GM19395 (cell line): ENCODE data around the gene PSMB10.

ENCODE experiments used
- ATAC-seq: cut with Tn5 transposase; IDR thresholded peaks from one replicate; pipeline ENCODE4 v1.9.1; 2021; ENCODE audit warnings: mild to moderate bottlenecking, moderate library complexity; ENCODE audit not compliant: unreplicated experiment

The PSMB10 gene

DNA sequence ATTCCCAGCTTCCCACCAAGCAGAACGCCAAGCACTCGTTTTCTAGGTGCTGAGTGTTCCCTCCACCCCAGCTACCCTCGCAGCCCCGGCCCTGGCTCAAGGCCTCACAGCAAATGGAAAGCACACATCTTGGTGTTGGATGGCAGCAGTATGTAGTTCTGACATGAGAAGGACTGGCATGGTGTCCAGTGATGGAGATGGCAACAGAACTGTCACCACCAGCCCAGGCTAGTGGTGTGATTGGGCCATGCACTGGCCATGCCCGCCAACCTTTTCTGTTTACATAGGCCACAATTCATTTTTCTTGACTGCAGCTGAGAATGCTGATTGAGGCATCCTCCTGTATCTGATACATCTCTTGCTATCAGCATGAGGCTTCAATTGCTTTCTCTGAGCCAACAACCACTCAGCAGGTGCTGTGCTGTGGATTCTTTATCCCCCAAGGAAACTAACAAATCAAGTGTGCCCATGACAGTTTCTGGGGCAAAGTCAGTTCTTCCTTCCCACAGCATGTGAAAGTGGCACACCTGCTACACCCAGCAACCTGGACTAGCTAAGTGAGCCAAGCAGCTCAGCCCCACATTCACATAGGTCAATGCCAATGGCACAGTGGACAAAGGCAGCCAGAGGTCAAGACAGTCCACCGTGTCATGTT, 28.0 kb upstream of the PSMB10 start:
- ATAC-seq, result no peak

DNA sequence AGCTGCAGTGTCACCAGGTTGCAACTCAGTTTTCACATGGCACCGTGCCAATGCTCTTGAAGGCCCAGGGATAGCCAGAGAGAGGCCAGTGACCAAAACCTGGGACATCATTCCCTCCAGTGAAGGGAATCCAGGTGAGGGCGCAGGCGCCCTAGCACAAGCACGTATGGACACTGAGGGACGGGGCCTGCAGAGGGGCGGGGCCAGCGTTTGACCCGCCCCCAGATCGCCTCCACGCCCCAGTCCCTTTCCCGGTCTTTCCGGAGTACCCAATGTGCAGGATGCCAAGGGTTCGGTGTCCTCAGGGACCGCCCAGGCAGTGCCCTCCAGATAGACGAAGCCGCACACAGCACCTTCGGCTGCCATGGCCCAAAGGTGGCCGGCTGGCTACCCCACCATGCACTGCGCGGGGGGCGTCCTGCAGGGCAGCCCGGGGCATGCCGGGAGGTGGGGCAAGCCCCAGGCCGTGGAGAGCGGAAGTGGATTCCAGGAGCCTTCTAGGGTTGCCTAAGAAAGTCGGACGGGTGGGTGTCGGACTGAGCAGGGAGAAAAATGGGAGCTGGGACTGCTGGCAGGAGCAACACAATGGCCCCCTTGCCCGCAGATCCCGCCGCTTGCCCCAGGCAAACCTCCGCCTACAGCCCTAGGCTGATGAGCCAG, 27.1 kb upstream of the PSMB10 start:
- ATAC-seq, result no peak

DNA sequence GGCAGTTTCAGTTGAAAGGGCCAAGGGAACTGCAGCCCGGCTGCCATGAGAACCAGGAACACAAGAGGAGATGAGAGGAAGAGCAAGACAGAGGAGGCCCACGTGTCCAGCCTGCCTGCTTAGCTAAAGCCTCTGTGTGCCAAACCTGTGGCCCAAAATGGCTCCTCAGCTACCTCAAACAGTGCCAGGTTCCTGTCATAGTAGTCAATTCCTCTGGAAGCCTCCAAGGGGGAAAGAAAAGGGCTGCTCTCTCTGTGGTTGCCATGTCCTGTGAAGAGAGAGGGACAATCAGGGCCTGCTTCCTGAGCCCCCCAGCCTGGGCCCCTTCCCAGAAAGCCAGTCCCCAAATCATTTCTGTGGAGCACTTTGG, 26.6 kb upstream of the PSMB10 start:
- ATAC-seq, result no peak

DNA sequence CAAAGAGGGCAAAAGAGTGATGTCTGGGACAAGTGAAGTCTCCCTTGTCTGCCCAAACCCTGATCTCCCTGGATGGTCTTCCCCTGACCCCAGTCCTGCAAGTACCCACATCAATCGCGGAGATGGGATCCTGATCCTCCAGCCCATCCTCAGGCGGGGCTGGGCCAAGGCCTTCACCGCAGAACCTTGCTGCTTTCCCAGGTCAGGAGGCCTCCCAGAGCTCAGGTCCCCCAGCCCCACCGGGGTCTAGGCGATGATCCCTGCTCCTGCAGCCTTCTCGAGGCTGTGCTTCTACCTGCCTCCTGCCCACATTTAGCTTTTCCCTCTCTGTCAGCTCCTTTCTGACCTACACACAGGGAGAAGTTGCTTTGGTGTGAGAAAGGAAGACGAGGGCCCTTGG, 25.5 kb upstream of the PSMB10 start:
- no peak for ATAC-seq

DNA sequence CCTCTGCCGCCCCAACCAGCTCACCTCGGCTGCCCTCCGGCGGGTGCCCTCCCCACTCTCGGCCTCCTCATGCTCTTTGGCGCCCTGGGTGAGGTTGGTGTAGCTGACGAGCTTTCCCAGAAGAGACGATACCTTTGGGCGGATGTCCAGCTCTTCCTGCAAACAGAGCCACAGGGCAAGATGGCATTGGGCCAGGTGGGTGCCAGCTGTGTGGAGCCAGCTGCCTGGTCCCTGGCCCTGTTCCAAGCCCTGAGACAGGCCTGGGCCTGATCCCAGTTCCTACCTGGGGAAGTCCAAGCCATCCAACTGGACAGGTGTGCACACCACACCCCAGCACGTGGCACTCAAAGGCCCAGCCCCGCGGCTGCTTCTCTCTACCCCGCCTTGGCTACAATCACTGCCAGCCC, 24.9 kb upstream of the PSMB10 start:
- ATAC-seq, result no peak

DNA sequence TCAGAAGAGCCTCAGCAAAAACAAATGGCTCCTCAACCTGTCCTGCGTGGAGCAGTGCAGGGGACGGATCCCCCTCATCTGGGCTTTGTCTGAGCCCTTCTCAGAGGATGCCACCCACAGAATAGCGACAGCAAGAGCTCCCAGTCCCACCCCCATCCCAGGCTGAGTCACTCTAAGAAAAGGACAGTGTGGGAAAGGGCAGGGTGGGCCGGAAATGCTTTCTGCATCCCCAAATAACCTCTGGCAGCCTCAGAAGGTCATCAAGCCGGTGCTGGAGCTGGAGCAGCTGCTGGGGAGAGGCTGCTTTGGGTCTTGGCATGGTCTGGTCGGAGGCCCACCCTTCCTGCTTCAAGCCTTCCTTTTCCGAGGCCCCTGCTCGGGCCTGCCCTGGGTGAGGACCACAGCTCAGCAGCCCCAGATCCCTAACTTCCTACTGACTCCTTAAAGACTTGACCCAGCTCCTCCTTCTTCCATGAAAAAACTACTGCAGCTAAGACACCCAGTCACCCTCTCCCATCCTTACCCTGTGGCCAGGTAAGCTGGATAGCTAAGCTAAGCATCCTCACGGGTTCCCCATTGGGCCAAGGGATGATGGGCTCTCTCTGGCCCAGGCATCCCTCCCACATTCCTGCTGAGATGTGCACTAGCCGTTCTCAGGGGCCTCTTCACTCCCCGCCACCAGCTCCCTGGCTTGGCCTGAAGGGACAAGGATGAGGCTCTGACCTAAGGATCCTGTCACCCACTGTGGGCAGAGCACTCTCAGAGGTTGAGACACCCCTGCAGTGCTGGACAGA, 23.1 kb upstream of the PSMB10 start:
- ATAC-seq, result no peak

DNA sequence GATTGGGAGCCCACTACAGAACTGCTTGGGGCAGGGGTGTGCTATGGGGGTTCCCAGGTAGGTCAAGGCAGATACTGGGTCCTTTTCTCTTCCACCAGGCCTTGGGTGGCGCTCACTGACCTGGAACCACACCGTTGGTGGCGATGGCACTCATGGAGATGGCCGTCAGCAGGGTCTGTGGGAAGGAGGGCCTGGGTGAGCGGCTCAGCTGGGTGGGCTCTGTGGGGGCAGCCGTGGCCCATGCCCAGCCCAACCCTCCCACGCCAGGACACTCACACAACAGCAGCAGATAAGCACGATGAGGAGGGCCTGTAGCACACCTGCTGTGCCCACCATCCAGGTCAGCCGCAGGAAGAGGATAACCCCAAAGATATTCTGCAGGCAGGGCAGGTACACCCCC, 21.0 kb upstream of the PSMB10 start:
- no peak for ATAC-seq

DNA sequence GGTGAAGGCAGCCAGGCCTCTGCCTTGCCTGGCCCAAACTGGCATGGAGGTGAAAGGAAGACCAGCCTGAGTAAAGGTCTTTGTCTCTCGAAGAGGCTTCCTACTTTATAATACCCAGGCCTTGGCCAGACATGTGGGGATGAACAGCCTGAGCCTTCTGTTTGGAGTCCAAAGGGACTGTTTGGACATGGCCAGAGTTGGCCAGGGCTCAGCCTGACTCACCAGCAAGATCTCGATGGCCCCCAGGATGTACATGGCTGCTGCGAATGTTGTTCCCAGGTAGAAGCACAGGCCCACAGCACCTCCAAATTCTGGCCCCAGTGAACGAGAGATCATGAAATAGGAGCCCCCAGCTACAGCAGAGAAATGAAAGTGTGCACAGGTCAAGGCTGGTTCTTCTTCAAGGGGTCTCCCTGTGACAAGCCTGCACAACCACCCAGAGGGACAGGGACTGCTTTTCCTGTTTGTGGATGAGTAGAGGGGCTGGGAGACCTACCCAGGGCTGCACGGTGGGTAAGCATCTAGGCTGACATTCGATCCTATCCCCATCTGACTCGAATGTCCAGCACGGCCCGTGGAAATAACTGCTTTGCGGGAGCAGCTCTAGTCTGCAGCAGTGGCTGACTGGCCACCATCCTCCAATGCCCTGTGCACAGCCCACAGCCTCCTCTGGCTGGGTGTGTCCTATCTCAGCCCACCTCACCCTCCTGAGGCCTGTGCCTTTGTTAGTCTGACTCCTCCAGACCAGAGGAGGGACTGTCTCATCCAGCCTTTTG, 18.0 kb upstream of the PSMB10 start:
- no peak for ATAC-seq

DNA sequence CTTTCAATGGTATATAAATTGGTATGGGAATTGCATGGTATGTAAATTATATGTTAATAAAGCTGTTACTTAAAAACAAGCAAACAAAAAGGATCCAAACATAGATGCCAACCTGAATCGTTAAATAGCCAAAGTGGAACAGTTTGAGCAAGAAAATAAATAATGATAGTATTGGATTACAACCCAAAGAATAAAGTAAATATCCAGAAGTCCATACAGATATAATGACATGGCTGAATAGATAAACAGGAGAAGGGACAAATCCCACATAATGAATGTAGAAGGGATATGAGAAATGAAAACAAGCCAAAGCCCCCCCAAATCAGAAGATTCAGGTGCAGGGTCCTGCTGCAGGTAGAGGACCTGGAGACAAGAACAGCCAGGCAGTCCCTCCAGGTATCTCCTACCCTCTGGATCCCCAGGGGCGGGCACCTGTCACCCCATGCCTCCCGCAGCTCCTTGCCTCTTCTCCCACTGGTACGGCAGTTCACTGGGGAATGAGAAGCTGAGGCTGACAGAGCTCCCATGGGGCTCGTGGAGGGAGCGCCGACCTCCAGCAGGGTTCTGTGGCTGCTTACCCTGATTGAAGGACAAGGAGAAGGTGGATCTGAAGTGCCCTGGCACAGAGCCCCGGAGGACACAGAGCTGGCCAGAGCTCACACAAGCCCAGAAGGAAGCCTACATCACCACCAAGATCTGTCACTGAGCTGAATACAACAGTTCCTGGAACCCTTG, 17.2 kb upstream of the PSMB10 start:
- ATAC-seq, result no peak

DNA sequence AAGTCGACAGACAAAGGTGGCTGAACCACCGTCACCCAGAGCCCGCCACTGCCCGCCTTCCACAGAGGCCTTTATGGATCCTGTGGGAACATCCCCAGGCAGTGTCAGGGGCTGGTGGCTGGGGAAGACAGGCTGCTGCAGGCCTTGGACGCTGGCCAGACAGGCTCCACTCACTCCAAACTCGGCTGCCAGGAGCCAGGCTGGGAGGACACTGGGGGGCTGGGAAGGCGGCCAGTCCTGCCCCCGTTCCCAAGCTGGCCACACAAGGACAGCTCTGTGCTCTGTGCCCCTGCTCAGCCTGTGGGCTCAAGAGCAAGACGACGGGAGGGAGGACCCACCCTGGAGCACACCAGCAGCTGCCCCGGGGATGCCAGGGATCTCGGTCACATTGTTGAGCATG, 14.8 kb upstream of the PSMB10 start:
- no peak for ATAC-seq

DNA sequence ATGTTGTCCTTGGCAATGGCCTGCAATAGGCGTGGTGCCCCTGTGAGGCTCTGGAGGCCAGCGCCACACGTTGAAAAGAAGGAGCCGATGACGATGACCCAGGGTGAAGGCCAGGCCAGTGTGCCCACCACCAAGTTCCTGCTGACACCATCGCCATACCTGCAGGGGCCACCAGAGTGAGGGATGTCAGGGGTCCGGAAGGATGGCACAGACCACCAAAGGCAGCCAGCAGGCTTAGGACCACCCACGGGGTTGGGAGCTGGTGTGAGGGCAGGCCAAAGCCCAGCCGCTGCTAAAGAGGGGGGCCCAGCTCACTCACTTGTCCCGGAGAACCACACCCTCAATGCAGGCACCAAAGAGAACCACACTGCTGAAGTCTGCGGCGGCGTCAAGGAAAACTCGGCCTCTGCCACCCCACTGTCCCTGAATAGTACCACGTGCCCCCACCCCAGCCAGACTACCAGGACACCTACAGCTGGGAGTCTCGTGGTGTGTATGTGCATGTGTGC, 13.7 kb upstream of the PSMB10 start:
- no peak for ATAC-seq

DNA sequence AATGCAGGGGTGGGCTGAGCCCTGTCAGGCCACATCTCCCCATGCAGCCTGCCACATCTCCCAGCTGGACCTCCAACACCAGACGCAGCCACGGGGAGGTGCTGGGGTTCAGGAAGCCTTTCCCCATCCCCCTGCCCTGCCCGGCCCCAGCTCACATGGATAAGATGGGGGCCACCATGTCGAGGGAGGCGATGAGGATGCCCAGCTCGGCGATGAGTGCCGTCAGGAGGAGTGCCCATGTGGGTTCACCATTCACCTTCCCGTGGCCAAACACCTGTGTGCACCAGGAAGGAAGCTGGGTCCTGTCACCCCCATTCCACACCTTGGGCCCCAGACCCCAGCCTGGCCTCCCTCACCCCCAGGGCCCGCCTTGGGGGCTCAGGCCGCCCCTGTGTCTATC, 13.0 kb upstream of the PSMB10 start:
- no peak for ATAC-seq

DNA sequence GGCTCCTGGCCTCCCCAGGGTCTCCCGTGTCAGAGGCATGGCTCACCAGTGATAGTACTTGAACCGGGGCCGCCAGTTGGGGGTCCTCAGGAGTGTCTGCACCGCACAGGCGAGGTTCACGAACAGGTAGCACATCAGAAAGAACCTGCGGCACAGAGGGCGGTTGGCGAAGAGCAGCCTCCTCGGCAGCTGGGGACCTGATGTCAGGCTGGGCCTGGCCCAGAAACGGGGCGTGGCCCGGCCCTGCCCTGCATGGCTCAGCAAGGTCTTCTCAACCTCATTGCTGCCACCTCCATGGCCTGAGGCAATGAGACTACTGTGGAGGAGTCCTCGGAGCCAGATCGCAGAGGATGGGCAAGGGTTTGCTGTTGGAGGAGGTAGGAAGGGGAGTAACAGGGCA, 11.4 kb upstream of the PSMB10 start:
- ATAC-seq, result no peak

DNA sequence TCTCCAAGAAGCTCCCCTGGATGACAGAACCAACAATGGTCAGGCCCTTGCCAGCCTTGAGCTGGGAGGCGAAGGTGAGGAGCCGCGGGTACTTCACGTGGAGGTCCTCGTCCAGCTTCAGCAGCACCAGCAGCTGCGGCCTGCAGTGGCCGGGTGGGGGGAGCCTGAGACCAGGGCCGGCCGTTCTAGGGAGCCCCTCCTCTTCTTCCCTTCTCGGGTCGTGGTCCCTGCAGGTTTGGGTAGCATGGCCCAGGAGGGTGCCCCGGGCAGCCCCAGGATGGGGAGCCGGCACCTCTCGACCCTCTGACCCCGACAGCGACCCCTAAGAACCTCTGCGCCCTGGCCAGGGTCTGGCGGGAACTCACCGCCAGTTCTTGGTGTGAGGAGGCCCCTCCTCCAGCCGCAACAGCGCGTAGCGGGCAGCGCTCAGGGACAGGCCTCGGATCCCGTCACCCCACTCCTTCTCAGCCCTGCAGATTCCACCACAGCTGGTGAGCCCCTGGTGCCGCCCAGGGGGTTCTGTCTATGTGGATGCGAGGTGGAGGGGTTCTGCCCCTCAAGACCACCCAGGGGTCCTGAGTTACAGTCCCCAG, 10.4 kb upstream of the PSMB10 start:
- no peak for ATAC-seq

DNA sequence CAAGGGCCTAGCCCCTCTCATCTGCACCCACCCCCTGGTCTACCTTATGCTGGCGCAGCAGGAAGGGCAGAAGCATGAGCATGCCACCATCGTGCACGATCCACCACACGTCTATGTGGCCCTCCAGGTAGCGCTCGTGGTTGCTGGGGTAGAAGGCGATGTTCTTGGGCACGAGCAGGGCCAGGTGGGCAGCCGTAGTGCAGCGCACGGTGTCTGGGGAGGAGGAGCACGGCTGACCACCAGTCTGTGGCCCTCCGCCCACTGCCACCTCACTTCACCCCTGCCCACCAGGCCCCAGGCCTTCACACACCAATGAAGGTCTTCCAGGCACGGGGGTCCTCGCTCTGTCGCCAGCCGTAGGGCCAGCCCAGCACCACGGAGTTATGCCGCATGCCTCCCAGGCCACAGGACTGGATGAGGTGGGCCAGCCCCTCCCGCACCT, 9.5 kb upstream of the PSMB10 start:
- no peak for ATAC-seq

DNA sequence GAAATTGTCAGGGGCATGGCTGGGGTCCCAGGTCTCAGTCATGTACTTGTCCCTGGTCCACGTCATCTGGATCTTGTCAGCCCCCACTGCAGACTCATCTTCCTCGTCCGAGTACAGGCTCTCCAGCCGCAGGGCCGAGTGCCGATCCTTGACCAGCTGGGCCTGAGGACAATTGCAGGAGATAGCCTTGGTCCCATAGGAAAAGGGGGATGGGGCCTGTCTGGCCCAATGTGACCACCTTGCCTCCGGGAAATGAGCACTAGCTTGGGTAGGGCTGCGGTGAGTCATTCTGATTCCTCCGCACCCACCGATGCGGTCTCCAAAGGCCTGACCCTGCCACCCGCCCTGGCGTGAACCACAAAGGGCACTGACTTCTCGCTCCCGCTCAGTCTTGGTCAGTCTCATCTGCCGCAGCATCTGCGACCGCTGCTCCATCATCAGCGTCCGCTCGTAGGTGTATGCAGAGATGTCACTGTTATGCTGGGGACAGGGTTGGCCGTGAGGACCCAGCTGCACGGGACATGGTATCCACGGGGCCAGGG, 8.8 kb upstream of the PSMB10 start:
- ATAC-seq, result no peak

DNA sequence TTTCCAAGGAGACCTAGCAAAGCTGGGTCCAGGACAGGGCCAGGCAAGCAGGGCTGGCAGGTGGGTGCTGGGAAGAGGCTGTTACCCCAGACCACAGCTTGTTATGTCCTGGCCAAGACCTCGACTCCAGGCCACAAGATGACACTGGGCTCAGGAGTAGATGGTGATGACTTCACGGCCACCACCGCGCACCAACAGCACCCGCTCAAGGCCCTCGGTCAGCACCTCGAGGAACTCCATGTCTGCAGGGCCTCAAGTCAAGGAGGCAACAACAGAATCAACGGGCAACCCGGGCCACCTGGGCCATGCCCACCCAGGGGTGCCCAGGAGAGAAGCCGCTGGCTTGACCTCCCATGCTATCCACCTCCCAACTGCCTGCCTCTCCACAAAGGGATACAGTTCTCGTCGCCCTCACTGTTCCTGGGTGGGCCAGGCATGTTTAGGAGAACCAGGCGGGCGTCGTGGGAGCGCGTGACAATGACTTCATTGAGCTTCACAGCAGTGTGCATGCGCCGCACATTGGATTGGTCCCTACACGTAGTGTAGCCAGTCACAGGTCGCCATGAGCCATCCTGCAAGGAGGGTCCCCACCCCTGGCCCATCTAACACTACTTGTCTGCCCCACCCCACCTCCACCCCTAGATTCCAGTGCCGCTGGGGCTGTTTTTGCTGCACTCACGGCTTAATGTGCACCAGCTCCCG, 8.2 kb upstream of the PSMB10 start:
- no peak for ATAC-seq

DNA sequence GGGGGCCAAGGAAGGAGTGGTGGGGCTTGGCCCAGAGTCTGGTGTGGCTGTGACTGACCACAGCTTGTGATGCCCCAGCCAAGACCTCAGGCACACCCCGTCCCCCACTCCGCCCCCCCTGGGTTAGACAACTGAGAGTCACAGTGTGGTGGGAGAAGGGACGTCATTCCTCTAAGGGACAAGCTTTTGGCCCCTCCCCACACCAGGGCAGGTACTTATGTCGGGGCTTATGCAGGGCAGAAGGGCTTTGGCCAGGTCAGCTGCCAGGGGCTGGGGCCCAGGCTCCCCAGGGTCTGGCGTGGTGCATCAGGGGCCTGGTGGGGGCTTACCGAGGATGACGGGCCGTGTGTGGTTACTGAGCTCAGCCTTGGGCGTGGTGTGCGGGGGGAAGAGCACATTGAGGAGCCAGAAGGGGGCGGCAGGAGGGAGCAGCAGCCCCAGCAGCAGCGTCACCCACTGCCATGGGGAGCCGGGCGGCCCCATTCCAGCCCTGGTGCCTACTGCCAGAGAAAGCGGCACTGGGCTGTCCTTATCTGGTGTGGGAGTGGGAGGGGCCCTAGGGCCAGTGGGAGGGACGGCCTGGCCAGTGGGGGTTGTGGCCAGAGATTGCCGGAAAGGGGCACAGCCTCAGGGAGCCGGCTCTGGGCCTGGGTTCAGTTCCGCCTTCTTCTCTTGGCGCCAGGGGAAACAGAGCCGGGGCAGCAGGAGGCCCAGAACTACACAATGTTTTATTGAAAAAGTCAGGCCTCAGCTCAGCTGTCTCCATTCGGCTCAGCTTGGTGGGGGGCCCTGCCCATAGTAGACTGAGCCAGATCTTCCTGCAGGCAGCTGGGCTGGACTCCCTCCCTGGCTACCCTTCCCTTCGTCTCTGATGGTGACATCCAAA, 7.2 kb upstream of the PSMB10 start, which contains the start of gene LCAT:
Gene LCAT, minus strand, starts transcription at position 502 of the 886 bp plus-strand sequence. Its CDS starts 19 bp downstream, at position 483.
- ATAC-seq, result no peak
